ENCODE measurements around the gene PIP5K1B. TPM values are rescaled to one million over a fixed set of nuclear protein-coding genes. Genes with fewer than 3 reads are reported as not detected.

Gene PIP5K1B
- total RNA-seq, 1 experiment from 2014 or later, result 2.5 TPM

GRCh38 chr9:68802525-68803015 lies 97.5 kb downstream of the PIP5K1B start:
- Histone ChIP-seq H4K8ac (replicated peaks; ENCODE audit: insufficient read length, low read depth, low read length) (no peak overlapping the region), H3K4ac (ENCODE audit: low read depth, low read length) (no peak overlapping the region), H2BK15ac (ENCODE audit: low read depth, low read length) (no peak overlapping the region), H2BK120ac (ENCODE audit: low read depth, low read length, poor library complexity, severe bottlenecking) (no peak overlapping the region), H3K56ac (ENCODE audit: insufficient read length, low read depth, low read length) (no peak overlapping the region), H4K91ac (ENCODE audit: insufficient read length, low read depth, low read length) (no peak overlapping the region), H3K4me1 (ENCODE audit: insufficient read depth, low read length) (no peaks in the 10 kb centered on the region), H3K9me3 (ENCODE audit: control insufficient read depth, low read depth, low read length) (no peaks in the 10 kb centered on the region), H4K5ac (ENCODE audit: insufficient read length, low read depth, low read length) (no peak overlapping the region), H3K14ac (ENCODE audit: insufficient read depth, low read length) (no peak overlapping the region; the same call in 1 of the 2 replicates), H3K79me2 (ENCODE audit: insufficient read depth, low read length) (no peaks in the 10 kb centered on the region), H2AK5ac (ENCODE audit: insufficient read length, low read length) (no peak overlapping the region), H3K9ac (ENCODE audit: extremely low read depth, insufficient read length, low read length) (no peak overlapping the region), H3K4me2 (ENCODE audit: insufficient read depth, insufficient read length, low read length) (no peak overlapping the region), H2AFZ (ENCODE audit: low read length) (no peak overlapping the region), H2BK20ac (ENCODE audit: low read depth, low read length, poor library complexity, severe bottlenecking) (no peak overlapping the region), H3K27me3 (ENCODE audit: insufficient read depth, low read length) (no peaks in the 10 kb centered on the region), H4K20me1 (ENCODE audit: control insufficient read depth, insufficient read depth, insufficient read length) (no peaks in the 10 kb centered on the region), H3K23ac (ENCODE audit: insufficient read length, low read depth, low read length) (no peak overlapping the region), H3K79me1 (ENCODE audit: insufficient read depth, low read depth, low read length, poor library complexity, severe bottlenecking) (no peaks in the 10 kb centered on the region), H3K23me2 (ENCODE audit: insufficient read length, low read depth, low read length, poor library complexity, severe bottlenecking) (no peaks in the 10 kb centered on the region), H3K27ac (ENCODE audit: insufficient read length, low read depth, low read length) (no peak overlapping the region), H3K18ac (ENCODE audit: insufficient read length, low read depth, low read length) (no peak overlapping the region), H2BK12ac (ENCODE audit: insufficient read length, low read depth, low read length) (no peak overlapping the region), H3T11ph (ENCODE audit: low read length) (no peak overlapping the region), H2BK5ac (ENCODE audit: insufficient read length, low read length) (no peak overlapping the region)
- Mint-ChIP-seq H3K4me1 (peaks cover 2 to 6% of the 10 kb centered on the region in 2 experiments; a peak in 2 of 4 replicates), H3K27me3 (ENCODE audit: low read depth) (no peaks in the 10 kb centered on the region; the same call in 1 of the 2 replicates), H3K9me3 (no peaks in the 10 kb centered on the region), H3K4me3 (no peak overlapping the region), H3K27ac (no peak overlapping the region), H3K36me3 (ENCODE audit: insufficient read depth in 1 of 3, low read depth in 3 of 3) (no peaks in the 10 kb centered on the region)
- TF ChIP-seq CTCF (conservative IDR thresholded peaks at IDR 0.05), result no peak
- WGBS (ENCODE audit: extremely low coverage, insufficient read length, low lambda C conversion rate), result no CpG with 5 or more reads among the region's 6 CpGs
- no peak for DNase-seq
